ENCODE results near the gene ZNF559.
"Not testable (repeated sequence)": the region's sequence is repeated elsewhere in the genome, so short reads cannot be mapped to it uniquely, and the experiment has no call there.

The ZNF559 gene

DNA sequence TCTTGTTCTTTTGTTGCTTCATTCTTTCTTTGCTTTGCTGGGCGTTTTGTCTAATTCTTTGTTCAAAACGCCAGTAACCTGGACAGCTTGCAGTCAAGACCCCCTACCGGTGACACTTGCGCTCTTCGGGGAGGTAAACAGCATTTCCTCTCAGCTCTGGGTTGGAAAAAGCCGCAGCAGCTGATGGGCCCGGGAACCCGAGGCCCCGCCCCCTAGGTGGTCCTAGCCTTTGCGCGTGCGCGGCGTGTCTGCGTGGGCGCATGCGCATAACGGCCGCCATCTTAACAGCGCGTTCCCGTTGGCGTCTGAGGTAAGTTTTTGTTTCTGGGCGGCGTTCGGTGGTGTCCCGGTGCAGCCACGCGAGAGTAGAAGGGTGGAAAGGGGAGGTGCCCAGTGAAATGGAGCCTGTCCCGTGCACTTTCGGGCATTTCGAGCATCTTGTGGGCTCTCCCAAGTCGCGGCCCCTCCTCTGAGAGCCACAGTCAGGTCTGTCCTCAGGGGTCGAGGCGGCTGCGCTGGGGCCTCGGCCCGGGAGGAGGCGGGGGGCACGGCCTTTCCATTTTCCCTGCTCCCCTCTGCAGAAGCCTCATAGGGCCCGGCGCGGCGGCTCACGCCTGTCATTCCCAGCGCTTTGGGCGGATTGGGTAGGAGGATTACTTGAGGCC is at the start of gene ZNF559:
Gene ZNF559, plus strand, starts transcription at position 261 of the 665 bp plus-strand sequence. CDS start 14,371 bp downstream, outside the sequence.
- peak; percentile 93 for DNase-seq

DNA sequence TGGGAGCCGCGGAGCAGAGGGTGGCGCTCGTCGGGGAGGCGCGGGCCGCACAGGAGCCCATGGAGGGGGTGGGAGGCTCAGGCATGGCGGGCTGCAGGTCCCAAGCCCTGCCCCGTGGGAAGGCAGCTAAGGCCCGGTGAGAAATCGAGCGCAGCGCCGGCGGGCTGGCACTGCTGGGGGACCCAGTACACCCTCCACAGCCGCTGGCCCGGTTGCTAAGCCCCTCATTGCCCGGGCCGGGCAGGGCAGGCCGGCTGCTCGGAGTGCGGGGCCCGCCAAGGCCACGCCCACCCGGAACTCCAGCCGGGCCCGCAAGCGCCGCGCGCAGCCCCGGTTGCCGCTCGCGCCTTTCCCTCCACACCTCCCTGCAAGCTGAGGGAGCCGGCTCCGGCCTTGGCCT is 40.5 kb upstream of the ZNF559 start:
- DNase-seq, result not testable (repeated sequence)

GRCh38 chr19:9289231-9289884 is 34.6 kb upstream of the ZNF559 start:
- DNase-seq, result no peak

DNA sequence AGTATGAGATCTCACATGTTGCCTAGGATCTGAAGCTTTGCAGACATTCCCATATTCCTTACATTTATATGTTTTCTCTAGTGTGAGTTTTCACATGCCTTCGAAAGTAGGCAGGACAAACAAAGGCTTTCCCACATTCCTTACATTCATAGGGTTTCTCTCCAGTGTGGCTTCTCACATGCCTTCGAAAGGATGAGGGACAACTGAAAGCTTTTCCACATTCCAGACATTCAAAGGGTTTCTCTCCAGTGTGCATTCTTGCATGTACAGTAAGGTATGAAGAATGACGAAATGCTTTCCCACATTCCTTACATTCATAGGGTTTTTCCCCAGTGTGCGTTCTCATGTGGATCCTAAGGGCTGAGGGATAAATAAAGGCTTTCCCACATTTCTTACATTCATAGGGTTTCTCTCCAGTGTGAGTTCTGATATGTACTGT is 28.5 kb upstream of the ZNF559 start:
- DNase-seq, result no peak

GRCh38 chr19:9296336-9296735 is 27.6 kb upstream of the ZNF559 start:
- DNase-seq, result no peak

DNA sequence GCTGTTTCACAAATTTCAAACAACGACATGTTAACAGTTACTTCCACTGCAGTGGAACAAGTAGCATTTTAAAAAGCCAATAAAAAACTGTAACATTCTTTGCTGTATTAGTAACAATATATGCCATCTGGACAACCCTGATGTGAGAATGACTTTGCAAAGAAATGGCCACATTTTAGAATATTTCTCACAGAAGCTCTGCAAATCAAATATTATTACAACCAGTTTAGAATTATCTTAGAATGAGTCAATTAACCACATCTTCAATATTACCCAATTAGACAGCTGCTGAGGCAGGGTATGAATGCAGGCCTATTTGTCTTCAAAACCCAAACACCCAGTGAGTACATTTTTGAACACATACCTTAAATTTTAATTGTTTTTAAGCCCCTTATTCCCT is 17.5 kb upstream of the ZNF559 start:
- DNase-seq, result no peak

GRCh38 chr19:9308091-9308770 is 15.7 kb upstream of the ZNF559 start:
- no peak for DNase-seq

DNA sequence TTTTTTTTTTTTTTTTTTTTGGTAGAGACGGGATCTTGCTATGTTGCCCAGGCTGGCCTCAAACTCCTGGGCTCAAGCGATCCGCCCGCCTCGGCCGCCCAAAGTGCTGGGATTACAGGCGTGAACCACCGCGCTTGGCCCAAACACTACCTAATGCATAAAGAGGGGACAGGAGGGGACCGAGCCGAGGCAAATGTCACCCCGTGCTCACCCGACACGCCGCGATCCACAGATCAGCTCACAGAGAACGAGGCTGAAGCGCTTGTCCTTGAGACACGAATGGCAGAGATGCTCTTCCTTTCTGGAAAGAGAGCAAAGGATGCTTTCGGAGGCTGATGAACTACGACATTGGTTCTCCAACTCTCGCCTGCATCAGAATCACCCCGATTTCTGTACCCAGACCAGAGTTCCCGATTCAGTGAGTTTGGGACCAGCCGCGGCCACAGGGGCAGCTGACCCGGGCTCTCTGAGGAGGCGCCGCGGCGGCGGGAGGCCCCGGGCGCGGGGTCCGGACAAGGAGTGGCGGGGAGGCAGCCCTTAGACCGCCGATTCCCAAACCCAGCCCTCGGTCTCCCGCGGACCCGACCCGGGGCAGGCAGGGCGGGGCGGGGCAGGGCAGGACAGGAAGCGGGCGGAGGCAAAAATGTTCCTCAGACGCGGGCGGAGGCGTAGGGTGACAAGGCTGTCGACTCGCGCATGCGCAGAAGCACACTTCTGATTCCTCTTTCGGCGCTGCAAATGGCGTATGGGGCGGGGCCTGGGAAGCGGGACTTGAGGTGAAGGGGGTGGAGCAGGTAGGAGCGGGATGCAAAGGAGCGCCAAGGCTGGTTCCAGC is 14.6 kb upstream of the ZNF559 start, which contains the start of gene ZNF699:
Gene ZNF699, minus strand, starts transcription at position 700 of the 835 bp plus-strand sequence. CDS start 4,719 bp downstream, outside the sequence.
- peak; percentile 98 for DNase-seq

DNA sequence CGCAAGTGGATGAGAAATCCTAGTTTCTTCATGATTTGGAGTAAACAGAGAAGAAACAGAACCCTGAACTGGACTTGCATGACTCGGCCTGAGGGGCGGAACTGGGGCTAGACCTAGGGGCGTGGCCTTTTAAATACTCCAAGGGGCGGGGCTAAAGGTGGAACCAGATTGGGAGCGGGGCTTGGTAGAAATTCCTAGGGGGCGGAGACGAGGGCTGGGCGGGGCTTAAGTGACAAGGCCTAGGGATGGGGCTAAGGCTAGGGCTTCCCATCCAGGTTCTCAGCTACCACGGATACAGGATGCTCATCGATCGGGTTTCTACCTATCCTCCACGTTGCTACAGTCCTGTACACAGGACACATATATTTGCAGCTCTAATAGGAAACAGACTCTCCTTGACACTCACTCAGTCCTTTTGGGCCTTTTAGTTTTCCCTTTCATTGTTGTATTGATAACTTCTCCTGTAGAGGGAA is 14.0 kb upstream of the ZNF559 start:
- peak; percentile 94 for DNase-seq

DNA sequence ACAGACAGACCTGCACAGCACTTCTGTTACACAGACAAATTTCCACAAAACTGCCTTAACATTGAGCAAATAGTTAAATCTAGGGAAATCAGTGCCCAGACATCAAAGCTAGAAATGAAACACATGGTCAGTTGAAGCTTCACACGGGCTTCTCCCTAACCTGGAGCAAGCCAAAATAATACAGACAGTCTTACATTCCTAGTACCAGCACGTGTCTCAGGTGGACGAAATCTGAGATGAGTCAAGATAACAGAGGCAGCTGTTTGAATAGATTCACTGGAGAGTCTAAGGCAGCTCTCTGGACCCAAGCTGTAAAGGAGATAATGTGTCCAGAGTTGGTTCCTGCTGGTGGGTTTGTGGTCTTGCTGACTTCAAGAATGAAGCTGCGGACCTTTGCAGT is 10.2 kb upstream of the ZNF559 start:
- no peak for DNase-seq

GRCh38 chr19:9321338-9321737 is 2.6 kb upstream of the ZNF559 start:
- no peak for DNase-seq

GRCh38 chr19:9321756-9322155 is 2.2 kb upstream of the ZNF559 start:
- DNase-seq, result not testable (repeated sequence)

DNA sequence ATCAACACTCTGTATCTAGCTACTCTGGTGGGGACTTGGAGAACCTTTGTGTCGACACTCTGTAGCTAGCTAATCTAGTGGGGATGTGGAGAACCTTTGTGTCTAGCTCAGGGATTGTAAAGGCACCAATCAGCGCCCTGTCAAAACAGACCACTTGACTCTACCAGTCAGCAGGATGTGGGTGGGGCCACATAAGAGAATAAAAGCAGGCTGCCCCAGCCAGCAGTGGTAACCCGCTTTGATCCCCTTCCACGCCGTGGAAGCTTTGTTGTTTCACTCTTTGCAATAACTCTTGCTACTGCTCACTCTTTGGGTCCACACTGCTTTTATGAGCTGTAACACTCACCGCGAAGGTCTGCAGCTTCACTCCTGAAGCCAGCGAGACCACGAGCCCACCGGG is 1.8 kb upstream of the ZNF559 start:
- not testable (repeated sequence) for DNase-seq

- DNase-seq, result no peak
These were observed 441 bp upstream of the ZNF559 start for GRCh38 chr19:9323557-9323918.

DNA sequence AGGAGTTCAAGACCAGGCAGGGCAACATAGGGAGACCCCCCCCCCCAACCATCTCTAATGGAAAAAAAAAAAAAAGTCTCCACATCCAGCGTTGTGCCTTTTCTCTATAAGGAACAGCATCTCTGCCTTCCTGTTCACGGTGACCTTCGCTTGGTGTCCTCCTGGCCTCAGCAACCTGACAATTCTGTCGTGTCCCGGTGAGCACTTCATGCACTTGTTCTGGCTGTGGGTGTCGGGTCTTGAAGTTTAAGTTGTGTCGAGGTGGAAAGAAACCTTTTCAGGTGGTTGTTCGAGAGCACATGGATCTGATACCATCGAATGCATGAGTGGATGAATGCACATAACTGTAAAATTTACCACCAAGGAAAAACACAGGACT is 594 bp downstream of the ZNF559 start:
- no peak for DNase-seq

DNA sequence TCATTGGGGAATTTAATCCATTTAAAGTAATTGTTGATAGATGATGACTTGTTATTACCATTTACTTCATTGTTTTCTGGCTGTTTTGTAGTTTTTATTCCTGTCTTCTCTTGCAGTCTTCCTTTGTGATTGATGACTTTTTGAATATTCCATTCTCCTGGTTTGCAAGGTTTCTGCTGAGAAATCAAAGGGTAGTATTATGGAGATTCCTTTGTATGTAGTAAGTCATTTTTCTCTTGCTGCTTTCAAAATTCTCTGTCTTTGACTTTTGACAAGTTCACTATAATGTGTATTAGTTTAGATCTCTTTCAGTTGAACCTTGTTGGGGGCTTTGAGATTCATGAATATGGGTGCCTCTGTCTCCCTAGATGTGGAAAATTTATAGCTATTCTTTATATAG is 6.0 kb downstream of the ZNF559 start:
- no peak for DNase-seq

DNA sequence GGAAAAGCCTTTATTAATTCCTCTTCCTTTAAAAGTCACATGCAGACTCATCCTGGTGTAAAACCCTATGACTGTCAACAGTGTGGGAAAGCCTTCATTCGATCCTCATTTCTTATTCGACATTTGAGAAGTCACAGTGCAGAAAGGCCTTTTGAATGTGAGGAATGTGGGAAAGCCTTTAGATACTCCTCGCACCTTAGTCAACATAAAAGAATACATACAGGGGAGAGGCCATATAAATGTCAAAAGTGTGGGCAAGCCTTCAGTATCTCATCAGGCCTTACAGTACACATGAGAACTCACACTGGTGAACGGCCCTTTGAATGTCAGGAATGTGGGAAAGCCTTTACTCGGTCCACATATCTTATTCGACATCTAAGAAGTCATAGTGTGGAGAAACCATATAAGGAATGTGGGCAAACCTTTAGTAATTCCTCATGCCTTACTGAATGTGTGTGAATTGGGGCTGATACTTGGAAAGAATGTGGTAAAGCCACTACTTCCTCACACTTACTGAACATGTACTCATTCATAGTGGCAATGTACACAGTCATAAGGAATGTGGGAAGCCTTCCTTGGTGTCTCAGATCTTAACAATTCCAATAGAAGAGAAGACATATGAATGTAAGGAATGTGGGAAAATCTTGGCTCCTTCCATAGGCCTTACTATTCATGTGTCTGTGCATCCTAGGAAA is 18.8 kb downstream of the ZNF559 start:
- no peak for DNase-seq

- no peak for DNase-seq
These were observed 21.0 kb downstream of the ZNF559 start for GRCh38 chr19:9345005-9345404.

GRCh38 chr19:9348253-9348652 is 24.3 kb downstream of the ZNF559 start:
- no peak for DNase-seq

DNA sequence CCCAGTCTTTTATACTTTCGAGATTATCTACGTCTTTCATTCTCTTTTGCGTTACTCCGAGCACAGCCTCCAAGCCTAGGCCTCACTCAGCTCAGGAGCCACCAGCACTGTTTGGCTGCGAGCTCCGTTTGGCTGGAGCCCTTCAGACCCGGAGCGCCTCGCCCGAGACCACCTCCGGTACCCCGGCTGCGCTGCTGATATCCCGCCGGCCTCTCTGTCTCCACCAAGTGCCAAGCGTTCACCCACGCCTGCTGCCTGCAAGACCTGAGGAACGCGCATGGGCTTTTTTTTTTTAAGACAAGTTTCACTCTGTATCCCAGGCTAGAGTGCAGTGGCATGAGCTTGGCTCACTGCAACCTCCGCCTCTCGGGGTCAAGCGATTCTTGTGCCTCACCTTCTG is 24.7 kb downstream of the ZNF559 start:
- no peak for DNase-seq

GRCh38 chr19:9352505-9352904 is 28.5 kb downstream of the ZNF559 start:
- DNase-seq, result no peak

DNA sequence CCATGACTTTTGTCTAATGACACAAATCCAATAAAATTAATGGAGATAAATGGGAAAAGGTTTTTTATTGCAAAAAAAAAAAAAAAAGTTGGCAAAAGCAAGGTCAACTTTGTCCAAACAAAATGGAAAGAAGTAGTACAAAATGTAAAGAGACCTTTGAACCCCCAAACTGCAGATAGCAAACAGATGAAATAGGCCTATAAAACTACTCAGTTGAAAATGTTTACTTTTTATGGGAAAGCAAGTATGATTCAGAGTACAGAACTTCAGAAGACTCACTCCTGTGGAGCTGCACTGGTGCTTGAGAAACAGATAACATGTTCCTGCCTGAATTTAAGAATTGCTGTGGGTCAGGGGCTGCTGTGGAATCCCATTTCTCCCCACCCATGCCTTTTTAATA is 29.0 kb downstream of the ZNF559 start:
- no peak for DNase-seq

Measured in amniotic stem cell (primary cell).